ENCODE measurements around the gene EZR.

The EZR gene

GRCh38 chr6:158867381-158868121 lies 48.4 kb upstream of the EZR start (continued):
- TF ChIP-seq ZNF146 (tag by site-specific recombination; IDR thresholded peaks at IDR 0.05) (no peak), OSR2 (tag by site-specific recombination; IDR thresholded peaks at IDR 0.05) (no peak)

DNA sequence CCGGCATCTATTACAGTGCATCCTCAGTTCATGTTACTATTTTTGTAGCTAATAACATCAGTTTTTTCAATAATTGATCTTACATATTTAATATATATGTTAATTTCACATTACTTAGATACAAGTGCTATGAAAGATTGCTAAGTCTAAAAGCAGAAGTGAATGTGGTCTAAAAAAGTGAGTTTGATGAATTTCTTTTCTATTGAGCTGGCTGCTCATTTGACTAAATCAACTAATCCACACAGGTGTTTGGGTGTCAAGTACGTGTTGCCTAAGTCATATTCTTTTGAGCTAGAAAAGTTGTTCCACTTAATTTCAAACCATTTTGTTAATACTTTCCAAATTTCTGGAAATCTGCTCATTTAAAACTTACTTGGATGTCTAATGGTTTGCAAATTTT lies 46.6 kb upstream of the EZR start:
- no peaks in the 10 kb centered on the region for H3K9me3 ChIP-seq (ENCODE audit: control insufficient read depth, insufficient read depth, low read depth, low read length)
- CTCF ChIA-PET: interaction anchor here (1.1 to 1.6 kb wide), 2 partner anchors 107 to 162 kb away, joined by 3 to 9 read pairs; no protein-coding TSS in a partner anchor
- POLR2A ChIA-PET: interaction anchor here (0.8 kb wide), 1 partner anchor 47 kb away, joined by 3 read pairs; the partner anchor contains the start of gene EZR
- H3K27ac ChIP-seq (ENCODE audit: extremely low read depth, low read depth, low read length): no peak overlapping the region
- no peak overlapping the region for H3K4me3 ChIP-seq (ENCODE audit: low read depth, low read length)
- no peaks in the 10 kb centered on the region for H3K4me1 ChIP-seq (ENCODE audit: control insufficient read depth, insufficient read depth, low read length)
- H3K36me3 ChIP-seq (ENCODE audit: control insufficient read depth in 2 of 2, insufficient read depth in 1 of 2, low read length in 2 of 2): no peaks in the 10 kb centered on the region
- no peak for TF ChIP-seq ZNF623 (tag by site-specific recombination; IDR thresholded peaks at IDR 0.05)
- TF ChIP-seq ZNF24 (tag by site-specific recombination; IDR thresholded peaks at IDR 0.05): no peak
- TF ChIP-seq BCL11A (tag by site-specific recombination; IDR thresholded peaks at IDR 0.05; ENCODE audit: low read depth): no peak
- TF ChIP-seq BCL11B (tag by site-specific recombination; IDR thresholded peaks at IDR 0.05; ENCODE audit: low read depth): no peak
- TF ChIP-seq ZNF544 (tag by site-specific recombination; IDR thresholded peaks at IDR 0.05): no peak
- no peak for TF ChIP-seq ZBTB10 (tag by site-specific recombination; IDR thresholded peaks at IDR 0.05)
- no peak for TF ChIP-seq ZNF223 (tag by site-specific recombination; IDR thresholded peaks at IDR 0.05)
- no peak for TF ChIP-seq ZNF169 (tag by site-specific recombination; IDR thresholded peaks at IDR 0.05)
- TF ChIP-seq ZBTB20 (tag by site-specific recombination; IDR thresholded peaks at IDR 0.05): no peak
- no peak for TF ChIP-seq ZNF670 (tag by site-specific recombination; IDR thresholded peaks at IDR 0.05; ENCODE audit: low read depth)
- no peak for TF ChIP-seq ZNF660 (tag by site-specific recombination; IDR thresholded peaks at IDR 0.05)
- no peak for TF ChIP-seq SCRT1 (tag by site-specific recombination; IDR thresholded peaks at IDR 0.05; ENCODE audit: borderline replicate concordance)
- no peak for TF ChIP-seq ZNF146 (tag by site-specific recombination; IDR thresholded peaks at IDR 0.05)
- no peak for TF ChIP-seq ZNF133 (tag by site-specific recombination; IDR thresholded peaks at IDR 0.05)
- no peak for TF ChIP-seq ZNF184 (tag by site-specific recombination; IDR thresholded peaks at IDR 0.05)
- TF ChIP-seq SP7 (tag by site-specific recombination; IDR thresholded peaks at IDR 0.05): no peak
- no peak for TF ChIP-seq INSM2 (tag by site-specific recombination; IDR thresholded peaks at IDR 0.05)
- TF ChIP-seq ZNF514 (tag by site-specific recombination; IDR thresholded peaks at IDR 0.05): no peak
- no peak for TF ChIP-seq SETDB1 (IDR thresholded peaks at IDR 0.05; ENCODE audit: insufficient read length, low read length)

GRCh38 chr6:158863646-158864045 lies 44.5 kb upstream of the EZR start:
- no peak overlapping the region for H3K27ac ChIP-seq (ENCODE audit: extremely low read depth, low read depth, low read length)
- no peaks in the 10 kb centered on the region for H3K9me3 ChIP-seq (ENCODE audit: control insufficient read depth, insufficient read depth, low read depth, low read length)
- H3K4me1 ChIP-seq (ENCODE audit: control insufficient read depth, insufficient read depth, low read length): no peaks in the 10 kb centered on the region
- no peak overlapping the region for H3K4me3 ChIP-seq (ENCODE audit: low read depth, low read length)
- ChIA-PET CTCF (interaction anchor here (0.6 kb wide), 1 partner anchor 23 kb away, joined by 3 read pairs; no protein-coding TSS in a partner anchor), POLR2A (no interaction called here)
- no peaks in the 10 kb centered on the region for H3K36me3 ChIP-seq (ENCODE audit: control insufficient read depth in 2 of 2, insufficient read depth in 1 of 2, low read length in 2 of 2)
- TF ChIP-seq ZNF600 (tag by site-specific recombination; IDR thresholded peaks at IDR 0.05) (no peak), WT1 (tag by site-specific recombination; IDR thresholded peaks at IDR 0.05) (no peak), ZNF658 (tag by site-specific recombination; IDR thresholded peaks at IDR 0.05) (no peak), ZNF274 (IDR thresholded peaks at IDR 0.05; ENCODE audit: low read length) (no peak), ZNF274 (tag by site-specific recombination; IDR thresholded peaks at IDR 0.05; ENCODE audit: borderline replicate concordance) (no peak), ZNF660 (tag by site-specific recombination; IDR thresholded peaks at IDR 0.05) (no peak), ZNF423 (tag by site-specific recombination; IDR thresholded peaks at IDR 0.05) (no peak), ZBTB10 (tag by site-specific recombination; IDR thresholded peaks at IDR 0.05) (no peak)
- TF ChIP-seq, protein P1, sequence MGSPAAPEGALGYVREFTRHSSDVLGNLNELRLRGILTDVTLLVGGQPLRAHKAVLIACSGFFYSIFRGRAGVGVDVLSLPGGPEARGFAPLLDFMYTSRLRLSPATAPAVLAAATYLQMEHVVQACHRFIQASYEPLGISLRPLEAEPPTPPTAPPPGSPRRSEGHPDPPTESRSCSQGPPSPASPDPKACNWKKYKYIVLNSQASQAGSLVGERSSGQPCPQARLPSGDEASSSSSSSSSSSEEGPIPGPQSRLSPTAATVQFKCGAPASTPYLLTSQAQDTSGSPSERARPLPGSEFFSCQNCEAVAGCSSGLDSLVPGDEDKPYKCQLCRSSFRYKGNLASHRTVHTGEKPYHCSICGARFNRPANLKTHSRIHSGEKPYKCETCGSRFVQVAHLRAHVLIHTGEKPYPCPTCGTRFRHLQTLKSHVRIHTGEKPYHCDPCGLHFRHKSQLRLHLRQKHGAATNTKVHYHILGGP (tag by site-specific recombination; IDR thresholded peaks at IDR 0.05): no peak

All from HEK293 (cell line).